Measurements from ENCODE around the gene MTFMT. TPM values are rescaled to one million over a fixed set of nuclear protein-coding genes. Genes with fewer than 3 reads are reported as not detected.
A peak's percentile ranks its signal among the peaks of the same experiment; 100 is the strongest.

MTFMT gene
- total and polyA plus RNA-seq, 2 donors (not counting 1 experiment from before 2014, with no cell fraction given): 16.6 to 17.0 TPM

DNA sequence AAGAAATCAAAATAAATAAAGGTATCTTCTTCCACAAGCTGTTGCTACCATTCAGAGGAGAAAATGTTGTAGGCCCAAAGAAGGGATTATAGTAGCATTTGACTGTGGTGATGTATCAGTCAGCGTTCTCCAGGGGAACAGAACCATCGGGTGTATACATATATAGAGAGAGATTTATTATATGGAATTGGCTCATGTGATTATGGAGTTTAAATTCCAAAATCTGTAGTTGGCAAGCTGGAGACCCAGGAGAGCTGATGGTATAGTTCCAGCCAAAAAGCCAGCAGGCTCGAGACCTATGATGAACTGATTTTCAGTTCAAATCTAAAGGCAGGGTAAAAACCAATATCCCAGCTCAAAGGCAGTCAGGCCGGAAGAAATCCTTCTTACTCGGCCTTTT, 32.4 kb downstream of the MTFMT start:
- Histone ChIP-seq H3K27me3 (ENCODE audit: control insufficient read depth, insufficient read depth, low read length) (no peaks in the 10 kb centered on the region), H3K9ac (ENCODE audit: insufficient read depth, low read length) (no peak overlapping the region), H3K4me2 (ENCODE audit: extremely low read depth, insufficient read depth, low read length) (no peak overlapping the region), H3K79me2 (ENCODE audit: control insufficient read depth, insufficient read depth, low read length) (no peaks in the 10 kb centered on the region), H3K9me3 (ENCODE audit: control insufficient read depth, insufficient read depth, low read depth, low read length) (no peaks in the 10 kb centered on the region), H3K4me3 (replicated peaks in 1 of 4; ENCODE audit: control extremely low read depth in 1 of 4, insufficient read depth in 1 of 4, low read depth in 3 of 4, low read length in 4 of 4) (no peak overlapping the region), H3K4me1 (ENCODE audit: control insufficient read depth, extremely low read depth, insufficient read depth, low read length) (no peaks in the 10 kb centered on the region), H4K20me1 (ENCODE audit: control insufficient read depth, extremely low read depth, insufficient read depth, low read length) (no peaks in the 10 kb centered on the region), H3K36me3 (ENCODE audit: control insufficient read depth, insufficient read depth, low read length) (no peaks in the 10 kb centered on the region), H3K27ac (ENCODE audit: insufficient read depth, low read length) (no peak overlapping the region), H2AFZ (ENCODE audit: low read length) (no peak overlapping the region)
- no peak for TF ChIP-seq EZH2 (IDR thresholded peaks at IDR 0.05; ENCODE audit: low read length, missing control alignments)
- TF ChIP-seq, protein P1, sequence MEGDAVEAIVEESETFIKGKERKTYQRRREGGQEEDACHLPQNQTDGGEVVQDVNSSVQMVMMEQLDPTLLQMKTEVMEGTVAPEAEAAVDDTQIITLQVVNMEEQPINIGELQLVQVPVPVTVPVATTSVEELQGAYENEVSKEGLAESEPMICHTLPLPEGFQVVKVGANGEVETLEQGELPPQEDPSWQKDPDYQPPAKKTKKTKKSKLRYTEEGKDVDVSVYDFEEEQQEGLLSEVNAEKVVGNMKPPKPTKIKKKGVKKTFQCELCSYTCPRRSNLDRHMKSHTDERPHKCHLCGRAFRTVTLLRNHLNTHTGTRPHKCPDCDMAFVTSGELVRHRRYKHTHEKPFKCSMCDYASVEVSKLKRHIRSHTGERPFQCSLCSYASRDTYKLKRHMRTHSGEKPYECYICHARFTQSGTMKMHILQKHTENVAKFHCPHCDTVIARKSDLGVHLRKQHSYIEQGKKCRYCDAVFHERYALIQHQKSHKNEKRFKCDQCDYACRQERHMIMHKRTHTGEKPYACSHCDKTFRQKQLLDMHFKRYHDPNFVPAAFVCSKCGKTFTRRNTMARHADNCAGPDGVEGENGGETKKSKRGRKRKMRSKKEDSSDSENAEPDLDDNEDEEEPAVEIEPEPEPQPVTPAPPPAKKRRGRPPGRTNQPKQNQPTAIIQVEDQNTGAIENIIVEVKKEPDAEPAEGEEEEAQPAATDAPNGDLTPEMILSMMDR (conservative IDR thresholded peaks at IDR 0.05 in 1 of 2, IDR thresholded peaks at IDR 0.05 in 1 of 2; ENCODE audit: low read depth in 1 of 2, low read length in 2 of 2): no peak
- no peak for DNase-seq (ENCODE audit: low read depth in 2 of 2)

GRCh38 chr15:64993290-64993689, 36.1 kb downstream of the MTFMT start:
- H3K27me3 ChIP-seq (ENCODE audit: control insufficient read depth, insufficient read depth, low read length): no peaks in the 10 kb centered on the region
- H3K4me1 ChIP-seq (ENCODE audit: control insufficient read depth, extremely low read depth, insufficient read depth, low read length): peaks cover 1% of the 10 kb centered on the region
- no peaks in the 10 kb centered on the region for H3K36me3 ChIP-seq (ENCODE audit: control insufficient read depth, insufficient read depth, low read length)
- no peak overlapping the region for H3K9ac ChIP-seq (ENCODE audit: insufficient read depth, low read length)
- H3K9me3 ChIP-seq (ENCODE audit: control insufficient read depth, insufficient read depth, low read depth, low read length): no peaks in the 10 kb centered on the region
- TF ChIP-seq, protein P1 (conservative IDR thresholded peaks at IDR 0.05 in 1 of 2, IDR thresholded peaks at IDR 0.05 in 1 of 2; ENCODE audit: low read depth in 1 of 2, low read length in 2 of 2): no peak
- TF ChIP-seq EZH2 (IDR thresholded peaks at IDR 0.05; ENCODE audit: low read length, missing control alignments): no peak
- DNase-seq (ENCODE audit: low read depth in 2 of 2): no peak
- peak overlapping the region; percentile 37 for H2AFZ ChIP-seq (ENCODE audit: low read length)
- H3K79me2 ChIP-seq (ENCODE audit: control insufficient read depth, insufficient read depth, low read length): peaks cover 8% of the 10 kb centered on the region
- no peak overlapping the region for H3K27ac ChIP-seq (ENCODE audit: insufficient read depth, low read length)
- no peak overlapping the region for H3K4me3 ChIP-seq (replicated peaks in 1 of 4; ENCODE audit: control extremely low read depth in 1 of 4, insufficient read depth in 1 of 4, low read depth in 3 of 4, low read length in 4 of 4)
- no peaks in the 10 kb centered on the region for H4K20me1 ChIP-seq (ENCODE audit: control insufficient read depth, extremely low read depth, insufficient read depth, low read length)
- no peak overlapping the region for H3K4me2 ChIP-seq (ENCODE audit: extremely low read depth, insufficient read depth, low read length)

DNA sequence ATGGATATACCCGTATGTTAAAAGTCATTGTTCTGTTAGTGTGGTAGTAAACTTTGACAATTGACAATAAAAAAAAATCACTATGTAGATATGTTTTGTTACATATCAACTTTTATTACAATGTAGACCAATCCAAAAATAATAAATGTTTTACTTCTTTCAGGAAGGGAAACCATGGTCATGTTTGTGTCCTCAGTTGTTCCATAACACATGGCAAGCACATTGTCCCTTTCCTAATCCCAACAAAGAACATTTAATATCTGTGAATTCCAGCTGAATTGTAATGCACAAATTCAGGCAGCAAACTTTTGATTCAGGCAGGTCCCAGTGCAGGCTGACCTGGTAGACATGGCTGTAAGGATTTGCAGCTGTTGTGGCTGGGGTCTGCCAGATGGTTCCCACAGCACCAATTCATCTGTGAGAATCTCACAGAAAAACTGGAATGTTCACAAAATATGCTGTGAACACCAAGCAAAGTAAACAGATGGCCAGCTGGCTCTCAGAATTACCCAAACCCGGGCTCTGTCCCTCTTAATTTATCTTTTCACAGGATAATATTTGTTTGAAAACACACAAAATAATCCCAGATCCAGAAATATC, 37.8 kb downstream of the MTFMT start:
- Histone ChIP-seq H3K79me2 (ENCODE audit: control insufficient read depth, insufficient read depth, low read length) (peaks cover 11% of the 10 kb centered on the region), H3K9me3 (ENCODE audit: control insufficient read depth, insufficient read depth, low read depth, low read length) (no peaks in the 10 kb centered on the region), H3K4me3 (replicated peaks in 1 of 4; ENCODE audit: control extremely low read depth in 1 of 4, insufficient read depth in 1 of 4, low read depth in 3 of 4, low read length in 4 of 4) (no peak overlapping the region), H3K36me3 (ENCODE audit: control insufficient read depth, insufficient read depth, low read length) (no peaks in the 10 kb centered on the region), H3K27ac (ENCODE audit: insufficient read depth, low read length) (no peak overlapping the region), H3K4me2 (ENCODE audit: extremely low read depth, insufficient read depth, low read length) (no peak overlapping the region), H3K27me3 (ENCODE audit: control insufficient read depth, insufficient read depth, low read length) (no peaks in the 10 kb centered on the region), H4K20me1 (ENCODE audit: control insufficient read depth, extremely low read depth, insufficient read depth, low read length) (no peaks in the 10 kb centered on the region), H3K9ac (ENCODE audit: insufficient read depth, low read length) (no peak overlapping the region), H2AFZ (ENCODE audit: low read length) (no peak overlapping the region), H3K4me1 (ENCODE audit: control insufficient read depth, extremely low read depth, insufficient read depth, low read length) (peaks cover 2% of the 10 kb centered on the region)
- TF ChIP-seq EZH2 (IDR thresholded peaks at IDR 0.05; ENCODE audit: low read length, missing control alignments): no peak
- TF ChIP-seq, protein P1 (conservative IDR thresholded peaks at IDR 0.05 in 1 of 2, IDR thresholded peaks at IDR 0.05 in 1 of 2; ENCODE audit: low read depth in 1 of 2, low read length in 2 of 2): no peak
- DNase-seq (ENCODE audit: low read depth in 2 of 2): peak in 1 of 2 donors; percentile 62

Data from fibroblast of lung (primary cell).